CD14-positive monocyte (primary cell): ENCODE measurements around the gene SPRY2. TPM values are rescaled to one million over a fixed set of nuclear protein-coding genes. Genes with fewer than 3 reads are reported as not detected.

ENCODE experiments used
- DNase-seq, 3 donors: peaks; one replicate each; pipeline ENCODE4 v3.0.0-alpha.2; 2011 to 2022
- H2AFZ ChIP-seq: 2 replicates; pipeline ENCODE4 v1.6.0; 2012; ENCODE audit warnings: mild to moderate bottlenecking, low read depth, low read length, inconsistent platforms; ENCODE audit not compliant: insufficient read depth, poor library complexity, severe bottlenecking
- H3K27ac ChIP-seq, 2 donors: 1 replicate in 1 of 2; 2 replicates in 1 of 2; pipeline ENCODE4 v1.5.1; 2012 to 2013; ENCODE audit warnings: low read length in 2 of 2, control low read depth in 1 of 2, inconsistent platforms in 1 of 2, low read depth in 1 of 2, mild to moderate bottlenecking in 1 of 2
- H3K27me3 ChIP-seq, 2 donors: one replicate each; pipeline versions ENCODE4 v1.6.0 to v1.6.1; 2011 to 2013; ENCODE audit warnings: low read length in 2 of 2; ENCODE audit not compliant: control insufficient read depth in 2 of 2, insufficient read depth in 2 of 2
- H3K36me3 ChIP-seq, 2 donors: replicated peaks in 1 of 2; 1 replicate in 1 of 2; 2 replicates in 1 of 2; pipeline versions ENCODE4 v1.5.1 to v1.6.1; 2012 to 2013; ENCODE audit warnings: low read length in 2 of 2, control low read depth in 1 of 2, inconsistent platforms in 1 of 2, mild to moderate bottlenecking in 1 of 2; ENCODE audit not compliant: insufficient read depth in 2 of 2, control insufficient read depth in 1 of 2
- H3K4me1 ChIP-seq, 2 donors: 1 replicate in 1 of 2; 2 replicates in 1 of 2; pipeline versions ENCODE4 v1.5.1 to v1.6.1; 2012 to 2013; ENCODE audit warnings: low read length in 2 of 2, control low read depth in 1 of 2, inconsistent platforms in 1 of 2, mild to moderate bottlenecking in 1 of 2, moderate library complexity in 1 of 2; ENCODE audit not compliant: insufficient read depth in 2 of 2, control insufficient read depth in 1 of 2
- H3K4me2 ChIP-seq: replicated peaks from 2 replicates; pipeline ENCODE3; 2012; ENCODE audit warnings: low read length, moderate library complexity, mild to moderate bottlenecking; ENCODE audit not compliant: poor library complexity, severe bottlenecking; ENCODE audit errors: extremely low read depth
- H3K4me3 ChIP-seq, 3 experiments: fragments of 200-600 bp in 1 of 3; sonication (generic) in 1 of 3; replicated peaks in 1 of 3; 1 replicate in 2 of 3; 2 replicates in 1 of 3; pipeline ENCODE4 v1.5.1; 2011 to 2013; ENCODE audit warnings: low read length in 3 of 3, mild to moderate bottlenecking in 3 of 3, control low read depth in 2 of 3, low read depth in 2 of 3, inconsistent platforms in 1 of 3, moderate library complexity in 1 of 3
- H3K79me2 ChIP-seq: 2 replicates; pipeline ENCODE4 v1.6.0; 2012; ENCODE audit warnings: mild to moderate bottlenecking, control low read depth, inconsistent platforms, low read length, moderate library complexity; ENCODE audit not compliant: insufficient read depth
- H3K9ac ChIP-seq: 2 replicates; pipeline ENCODE4 v1.6.0; 2017; ENCODE audit warnings: low read length, mild to moderate bottlenecking; ENCODE audit not compliant: insufficient read depth, poor library complexity, severe bottlenecking
- H3K9me3 ChIP-seq, 2 donors: replicated peaks in 1 of 2; 1 replicate in 1 of 2; 2 replicates in 1 of 2; pipeline versions ENCODE4 v1.5.1 to v1.6.1; 2012 to 2013; ENCODE audit warnings: low read length in 2 of 2, control low read depth in 1 of 2; ENCODE audit not compliant: control insufficient read depth in 1 of 2, insufficient read depth in 1 of 2
- H4K20me1 ChIP-seq: 2 replicates; pipeline ENCODE4 v1.6.0; 2012; ENCODE audit warnings: mild to moderate bottlenecking, low read length, control low read depth, moderate library complexity; ENCODE audit not compliant: insufficient read depth
- H3K27ac Mint-ChIP-seq, 7 donors: one replicate each; pipeline ENCODE4 v1.8.0; 2020; ENCODE audit warnings: mild to moderate bottlenecking in 7 of 7, mixed read lengths in 7 of 7, moderate library complexity in 6 of 7, inconsistent platforms in 2 of 7
- H3K27me3 Mint-ChIP-seq, 3 donors: one replicate each; pipeline ENCODE4 v1.8.0; 2021 to 2022; ENCODE audit warnings: low read depth in 3 of 3, mild to moderate bottlenecking in 3 of 3, mixed read lengths in 3 of 3, moderate library complexity in 3 of 3, inconsistent platforms in 1 of 3
- H3K36me3 Mint-ChIP-seq, 2 donors: one replicate each; pipeline ENCODE4 v1.8.0; 2020; ENCODE audit warnings: mixed read lengths in 2 of 2, inconsistent platforms in 1 of 2, mild to moderate bottlenecking in 1 of 2
- H3K4me1 Mint-ChIP-seq: one replicate; pipeline ENCODE4 v1.8.0; 2020; ENCODE audit warnings: mild to moderate bottlenecking, mixed read lengths
- H3K4me3 Mint-ChIP-seq, 2 donors: one replicate each; pipeline ENCODE4 v1.8.0; 2020; ENCODE audit warnings: mild to moderate bottlenecking in 2 of 2, mixed read lengths in 2 of 2, moderate library complexity in 1 of 2
- H3K9me3 Mint-ChIP-seq, 7 donors: one replicate each; pipeline ENCODE4 v1.8.0; 2020 to 2022; ENCODE audit warnings: mixed read lengths in 7 of 7, mild to moderate bottlenecking in 6 of 7, moderate library complexity in 6 of 7, inconsistent platforms in 2 of 7
- CTCF ChIP-seq: fragments of 200-600 bp; IDR thresholded peaks from one replicate; pipeline ENCODE4 v1.8.0; 2022; ENCODE audit warnings: antibody characterized with exemption, mild to moderate bottlenecking
- WGBS: methylation state at CpG from one replicate; pipeline ENCODE4 v1.1.5; 2013; ENCODE audit warnings: missing lambda C conversion rate; ENCODE audit not compliant: insufficient coverage; 5-methylcytosine and 5-hydroxymethylcytosine counted together
- intact Hi-C, 2 donors: fragments of 100-400 bp; cut with micrococcal nuclease; formaldehyde crosslinking; loops; one replicate each; pipeline versions ENCODE4 v1.15.0 to v1.15.1; 2023
- polyA plus RNA-seq, 3 donors: library from polyadenylated mRNA; depleted of rRNA in 1 of 3; unstranded in 2 of 3; stranded (reverse) in 1 of 3; fragments of 300-500 nt in 2 of 3; fragments of >200 nt in 1 of 3; fragmentation: Illumina TruSeq in 2 of 3; gene quantifications; 1 replicate in 2 of 3; 2 replicates in 1 of 3; pipeline ENCODE4 v1.2.3, GENCODE V29; 2012 to 2021

The SPRY2 gene
- polyA plus RNA-seq, 3 donors, result 0.26 to 1.8 (median 0.73) TPM

DNA sequence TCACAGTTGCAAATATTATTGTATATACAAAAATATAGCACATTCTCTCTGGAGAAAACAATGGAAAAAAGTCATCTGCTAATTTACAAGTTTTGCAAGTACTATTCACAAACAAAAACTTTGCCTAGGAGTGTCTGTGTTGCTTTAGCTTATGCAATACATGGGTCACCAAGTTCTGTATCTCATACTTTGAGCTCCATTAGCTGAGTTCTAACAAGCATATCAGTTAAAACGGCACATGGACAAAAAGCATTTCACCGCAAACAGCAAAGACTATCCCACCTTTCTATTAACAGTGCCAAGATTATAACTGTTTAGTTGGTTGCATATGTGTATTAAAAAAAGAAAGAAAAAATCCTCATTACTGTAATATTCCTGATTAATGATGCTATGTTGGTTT lies 4.6 kb downstream of the SPRY2 start:
- intact Hi-C loops, result no loop called here
- DNase-seq, result no peak
- WGBS, result no CpG with 5 or more reads among the region's 2 CpGs
- H3K27me3 ChIP-seq, result peaks cover 8 to 28% of the 10 kb centered on the region in 2 donors
- H3K27ac ChIP-seq, result no peak overlapping the region
- peaks cover 21 to 31% of the 10 kb centered on the region in 2 donors for H3K4me1 ChIP-seq
- no peaks in the 10 kb centered on the region for H3K9me3 ChIP-seq
- H3K4me3 Mint-ChIP-seq, result no peak overlapping the region
- no peaks in the 10 kb centered on the region for H3K36me3 ChIP-seq
- H3K36me3 Mint-ChIP-seq, result peaks cover 0 to 7% of the 10 kb centered on the region in 2 donors
- H3K27ac Mint-ChIP-seq, result no peak overlapping the region
- H3K9me3 Mint-ChIP-seq, result peaks cover 0 to 6% (median 1%) of the 10 kb centered on the region in 7 donors
- H4K20me1 ChIP-seq, result no peaks in the 10 kb centered on the region
- no peak overlapping the region for H3K4me3 ChIP-seq
- TF ChIP-seq CTCF, result no peak
- no peak overlapping the region for H2AFZ ChIP-seq
- peaks cover 4% of the 10 kb centered on the region for H3K4me1 Mint-ChIP-seq
- H3K4me2 ChIP-seq, result no peak overlapping the region
- H3K9ac ChIP-seq, result no peak overlapping the region
- peaks cover 11% of the 10 kb centered on the region for H3K79me2 ChIP-seq
- H3K27me3 Mint-ChIP-seq, result peaks cover 4 to 6% (median 4%) of the 10 kb centered on the region in 3 donors

- Histone ChIP-seq H2AFZ (no peak overlapping the region), H3K27ac (no peak overlapping the region), H3K9ac (no peak overlapping the region), H3K4me1 (peaks cover 12 to 16% of the 10 kb centered on the region in 2 donors), H3K79me2 (peaks cover 11% of the 10 kb centered on the region), H3K36me3 (no peaks in the 10 kb centered on the region), H3K9me3 (no peaks in the 10 kb centered on the region), H3K4me3 (no peak overlapping the region), H4K20me1 (no peaks in the 10 kb centered on the region), H3K4me2 (no peak overlapping the region), H3K27me3 (peaks cover 6 to 21% of the 10 kb centered on the region in 2 donors)
- intact Hi-C loops, result no loop called here
- no peak overlapping the region for H3K4me3 Mint-ChIP-seq
- peaks cover 0 to 2% (median 0%) of the 10 kb centered on the region in 3 donors for H3K27me3 Mint-ChIP-seq
- no peaks in the 10 kb centered on the region for H3K4me1 Mint-ChIP-seq
- DNase-seq, result no peak
- H3K9me3 Mint-ChIP-seq, result peaks cover 0 to 3% (median 0%) of the 10 kb centered on the region in 7 donors
- peaks cover 0 to 7% of the 10 kb centered on the region in 2 donors for H3K36me3 Mint-ChIP-seq
- H3K27ac Mint-ChIP-seq, result no peak overlapping the region
- TF ChIP-seq CTCF, result no peak
- WGBS, result no CpG with 5 or more reads among the region's 2 CpGs
Measured at GRCh38 chr13:80334597-80335260, 6.2 kb downstream of the SPRY2 start.
